HPDE6-E6E7 (cell line): ENCODE data around the gene PNPLA3.
A peak's percentile ranks its signal among the peaks of the same experiment; 100 is the strongest.

ENCODE experiments used
- DNase-seq: peaks from one replicate; pipeline ENCODE4 v3.0.0; 2011; ENCODE audit warnings: missing footprints; ENCODE audit errors: extremely low spot score

PNPLA3 gene

DNA sequence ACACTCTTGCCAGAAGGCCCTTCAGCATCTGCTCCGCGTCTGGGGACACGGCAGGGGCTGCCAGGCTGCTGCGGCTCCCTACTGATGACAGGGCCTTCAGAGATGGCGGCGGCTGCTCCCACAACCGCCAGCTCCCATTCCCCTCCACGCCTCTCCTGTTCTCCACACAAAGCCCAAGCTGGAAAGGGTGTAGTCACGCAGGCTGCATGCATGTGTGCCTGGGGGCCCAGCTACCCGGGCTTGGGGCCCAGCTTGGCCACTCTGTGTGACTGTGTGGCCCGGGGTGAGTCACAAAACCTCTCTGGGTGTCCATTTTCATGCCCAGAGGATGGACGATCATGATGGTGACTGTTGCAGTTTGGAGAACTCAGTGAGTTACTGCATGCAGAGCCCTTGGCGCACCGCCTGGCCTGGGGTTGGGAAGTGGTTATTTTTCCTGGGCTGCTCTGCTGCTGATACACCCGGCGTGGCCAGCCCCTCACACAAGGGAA is 68.8 kb downstream of the PNPLA3 start:
- DNase-seq, result no peak

DNA sequence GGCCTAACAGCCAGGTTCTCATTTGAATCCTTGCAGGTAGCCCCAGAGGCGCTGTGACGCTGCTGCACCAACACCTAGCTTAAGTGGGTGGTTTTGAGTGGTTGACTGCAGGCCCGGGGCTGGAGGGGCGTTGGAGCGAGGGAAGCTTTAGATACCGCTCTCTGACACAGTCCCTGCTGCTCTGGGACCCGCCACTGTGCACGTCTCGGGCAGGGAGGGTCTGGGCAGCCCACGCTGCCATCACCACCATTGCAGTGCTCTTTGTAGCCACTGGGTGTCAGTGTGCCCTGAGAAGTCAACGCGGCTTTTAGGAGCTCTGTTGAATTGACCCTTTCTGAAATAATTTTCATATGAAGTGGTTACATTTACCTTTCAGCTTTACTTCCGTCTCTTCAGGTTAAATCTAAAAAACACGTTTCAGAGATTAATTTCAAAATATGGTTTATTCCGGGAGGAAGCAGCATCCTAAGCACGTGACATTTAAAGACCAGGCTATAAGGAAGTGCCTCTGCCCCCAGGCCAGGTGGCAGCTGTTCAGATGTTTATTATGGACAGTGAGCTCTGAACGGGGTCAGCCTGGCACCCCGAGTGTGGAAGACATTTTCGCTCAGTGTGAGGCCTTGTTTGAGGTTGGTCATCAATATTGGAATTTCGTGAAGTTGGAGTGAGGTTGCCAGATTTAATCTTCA is 69.6 kb downstream of the PNPLA3 start:
- DNase-seq, result peak; percentile 19

DNA sequence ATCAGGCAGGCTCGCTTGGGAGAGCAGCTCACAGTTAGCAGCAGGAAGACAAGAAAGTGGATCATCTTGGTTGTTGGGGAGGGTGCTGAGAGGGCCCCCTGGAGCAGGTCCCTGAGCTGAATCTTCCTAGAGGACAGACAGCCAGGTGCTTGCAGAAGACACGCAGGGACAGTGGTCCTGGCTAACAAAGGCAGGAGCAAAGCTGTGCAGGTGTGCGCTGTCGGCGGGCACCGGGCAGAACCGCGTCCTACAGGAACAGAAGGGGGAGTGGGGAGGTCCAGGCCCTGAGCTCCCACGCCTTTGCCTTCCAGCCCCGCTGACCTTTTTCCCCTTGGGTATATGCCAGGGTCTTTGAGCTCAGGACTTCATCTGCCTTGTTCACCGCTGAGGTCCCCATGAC is 70.4 kb downstream of the PNPLA3 start:
- DNase-seq, result no peak

DNA sequence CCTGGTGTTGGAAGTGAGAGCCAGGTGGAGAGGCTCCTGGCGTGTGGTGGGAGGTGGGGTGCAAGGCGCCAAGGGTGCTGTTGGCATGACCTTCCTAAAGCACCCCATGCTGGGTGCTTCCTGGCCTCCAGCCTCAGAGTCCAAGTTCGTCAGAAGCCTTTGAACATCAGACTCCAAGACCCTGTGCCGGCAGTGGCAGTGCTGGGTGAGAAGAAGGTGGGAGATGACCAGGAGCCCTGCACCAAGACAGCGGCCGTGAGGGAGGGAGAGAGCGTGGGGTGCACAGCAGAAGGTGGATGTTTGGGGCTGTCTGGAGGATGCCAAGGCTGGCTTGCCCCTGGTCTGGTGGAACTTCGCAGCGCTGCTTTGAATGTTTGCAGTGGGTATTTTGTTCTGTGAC is 70.8 kb downstream of the PNPLA3 start:
- DNase-seq, result no peak

- DNase-seq, result no peak
Observed at GRCh38 chr22:43995057-43995685, 71.6 kb downstream of the PNPLA3 start.

DNA sequence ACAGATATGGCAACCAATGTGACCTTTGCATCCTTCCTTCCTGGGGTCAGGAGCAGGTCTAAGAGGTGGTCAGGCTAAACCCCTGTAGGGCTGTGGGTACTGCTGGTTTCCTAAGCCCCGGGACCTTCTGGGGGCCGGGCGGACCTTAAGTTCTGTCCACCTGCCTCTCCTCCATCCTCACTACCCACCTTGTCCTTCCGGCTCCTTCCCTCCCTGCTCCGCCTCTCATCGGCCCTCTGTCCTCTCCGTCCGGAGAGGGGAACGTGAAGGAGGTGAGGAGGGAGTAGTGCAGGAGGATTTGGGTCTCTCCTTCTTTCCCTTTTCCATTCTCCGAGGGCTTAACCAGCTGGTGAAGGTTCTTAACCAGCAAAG is 72.2 kb downstream of the PNPLA3 start:
- DNase-seq, result no peak

DNA sequence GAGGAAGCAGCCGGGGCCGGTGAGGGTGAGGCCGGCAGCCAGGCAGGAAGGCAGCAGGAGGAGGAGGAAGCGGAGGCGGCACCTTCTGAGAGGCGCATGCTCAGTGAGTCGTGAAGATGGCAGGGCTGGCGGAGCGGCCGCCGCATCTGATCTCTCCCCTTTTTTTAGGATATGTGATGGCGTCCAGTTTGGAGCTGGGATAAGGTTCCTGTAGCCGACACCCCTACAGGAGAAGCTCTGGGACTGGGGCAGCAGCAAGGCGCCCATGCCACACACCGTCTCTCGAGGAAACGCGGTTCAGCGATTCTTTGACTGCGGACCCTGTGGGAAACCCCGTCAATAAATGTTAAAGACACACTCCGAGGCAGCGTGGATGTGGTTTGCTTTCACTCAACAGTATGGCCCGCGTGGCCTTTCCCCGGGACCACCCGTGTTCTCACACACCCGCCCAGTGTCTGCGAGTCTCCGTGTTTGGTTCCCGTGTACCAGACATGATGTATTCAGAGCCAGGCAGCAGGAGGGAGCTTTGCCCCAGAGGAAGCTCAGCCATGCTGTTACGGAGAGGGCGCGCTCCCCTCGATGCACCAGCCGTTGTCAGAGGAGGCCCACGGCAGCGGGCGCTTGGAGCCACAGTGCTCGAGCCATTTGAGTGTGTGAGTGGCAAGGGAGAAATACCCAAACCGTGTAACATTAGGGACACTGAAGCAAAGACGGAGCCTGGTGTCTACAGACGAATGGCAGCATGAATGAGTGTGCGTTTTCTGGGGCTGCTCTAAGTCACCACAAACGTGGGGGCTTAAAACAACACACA is 72.8 kb downstream of the PNPLA3 start:
- no peak for DNase-seq

DNA sequence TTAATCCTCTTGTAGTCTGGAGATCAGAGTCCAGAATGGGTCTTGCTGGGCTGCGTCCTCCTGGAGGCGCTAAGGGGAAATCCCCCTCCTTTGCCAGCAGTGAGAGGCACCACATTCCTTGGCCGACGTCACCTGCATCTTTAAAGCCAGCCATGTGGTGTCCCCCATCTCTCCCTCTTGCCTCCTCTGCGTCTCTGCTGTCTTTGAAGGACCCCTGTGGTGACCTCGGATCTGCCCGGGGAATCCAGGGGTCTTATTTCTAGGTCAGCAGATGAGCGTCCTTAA is 73.3 kb downstream of the PNPLA3 start:
- no peak for DNase-seq
